Right ventricle myocardium inferior (tissue), 1 donor: ENCODE measurements around the gene MED13. TPM values are rescaled to one million over a fixed set of nuclear protein-coding genes. Genes with fewer than 3 reads are reported as not detected.
"Not testable (repeated sequence)": the region's sequence is repeated elsewhere in the genome, so short reads cannot be mapped to it uniquely, and the experiment has no call there.

ENCODE experiments used
- ATAC-seq: fragments of 200-7000 bp; cut with Tn5 transposase; one replicate; pipeline ENCODE4 v1.9.1; 2020; ENCODE audit warnings: mild to moderate bottlenecking, moderate library complexity
- DNase-seq: peaks from one replicate; pipeline ENCODE4 v3.0.0; 2021; ENCODE audit errors: missing footprints
- intact Hi-C: fragments of 100-400 bp; cut with DNase I; formaldehyde crosslinking; loops from one replicate; pipeline ENCODE4 v1.11.0; 2022
- total RNA-seq: library from RNA; stranded (reverse); fragmentation: NEBNext Ultra II Directional; extraction: Animal tissue kit (Norgen Biotek cat#: 25700); gene quantifications from one replicate; pipeline ENCODE4 v1.2.1, GENCODE V29; 2021
- donor health status: DM: no; HTN: yes; CAD: no; lungs with severe emphysema.

The MED13 gene
- total RNA-seq, 1 donor from 2014 or later, result 28.3 TPM

DNA sequence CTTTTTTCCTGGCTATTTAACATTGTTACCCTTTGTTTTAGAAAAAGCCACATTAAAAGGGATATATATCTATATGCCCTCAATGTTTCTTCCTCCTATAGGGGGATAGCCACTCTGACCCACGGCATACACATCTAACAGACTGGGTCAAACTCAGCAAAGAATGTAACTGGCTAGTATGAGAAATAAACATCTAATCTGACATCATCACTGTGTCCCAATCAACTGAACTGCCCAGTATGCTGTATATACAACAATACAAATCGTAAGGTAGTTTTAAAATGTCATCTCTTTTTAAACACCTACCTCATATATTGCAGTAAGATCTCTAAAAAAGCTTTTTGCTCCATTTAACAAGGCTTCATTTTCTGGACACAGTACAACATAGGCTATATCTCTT is 97.3 kb downstream of the MED13 start:
- no peak for DNase-seq
- intact Hi-C loops, result no loop called here
- ATAC-seq, result no peak

DNA sequence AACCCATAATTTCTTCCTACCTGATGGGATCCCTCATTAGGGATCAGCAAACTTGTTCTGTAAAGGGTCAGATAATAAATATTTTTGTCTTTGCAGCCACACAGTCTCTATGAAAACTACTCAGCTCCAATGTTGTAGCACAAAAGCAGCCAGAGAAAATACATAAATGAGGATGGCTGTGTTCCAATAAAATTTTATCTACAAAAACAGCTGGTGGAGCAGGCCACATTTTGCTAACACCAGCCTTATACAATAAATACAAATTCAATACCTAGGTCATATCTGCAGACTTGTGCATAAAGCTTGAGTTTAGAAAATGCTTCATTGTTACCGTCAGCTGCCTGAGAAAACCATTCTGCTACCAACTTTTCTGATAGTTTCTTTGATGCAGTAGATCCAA is 98.9 kb downstream of the MED13 start:
- DNase-seq, result no peak
- intact Hi-C loops, result no loop called here

DNA sequence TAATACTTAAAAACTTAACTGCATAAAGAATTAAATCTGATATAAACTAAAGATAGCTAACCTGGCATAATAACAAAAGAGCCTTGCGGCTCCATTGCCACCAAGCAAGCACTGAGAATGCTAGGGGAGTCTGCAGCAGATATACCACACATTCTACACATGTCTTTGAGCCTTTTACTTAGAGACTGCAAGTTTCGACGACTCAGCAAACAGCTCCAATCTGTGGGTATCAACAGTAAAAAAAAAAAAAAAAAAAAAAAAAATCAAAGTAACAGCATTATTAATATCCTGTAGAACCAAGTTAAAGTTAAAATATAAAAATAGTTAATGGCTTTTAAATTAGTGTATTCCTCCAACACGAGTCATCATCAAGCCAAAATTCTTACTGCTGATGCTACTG is 109.5 kb downstream of the MED13 start:
- DNase-seq (no peak), ATAC-seq (no peak)
- intact Hi-C loops, result no loop called here

More for the DNA sequence above, 98.9 kb downstream of the MED13 start:
- no peak for ATAC-seq

DNA sequence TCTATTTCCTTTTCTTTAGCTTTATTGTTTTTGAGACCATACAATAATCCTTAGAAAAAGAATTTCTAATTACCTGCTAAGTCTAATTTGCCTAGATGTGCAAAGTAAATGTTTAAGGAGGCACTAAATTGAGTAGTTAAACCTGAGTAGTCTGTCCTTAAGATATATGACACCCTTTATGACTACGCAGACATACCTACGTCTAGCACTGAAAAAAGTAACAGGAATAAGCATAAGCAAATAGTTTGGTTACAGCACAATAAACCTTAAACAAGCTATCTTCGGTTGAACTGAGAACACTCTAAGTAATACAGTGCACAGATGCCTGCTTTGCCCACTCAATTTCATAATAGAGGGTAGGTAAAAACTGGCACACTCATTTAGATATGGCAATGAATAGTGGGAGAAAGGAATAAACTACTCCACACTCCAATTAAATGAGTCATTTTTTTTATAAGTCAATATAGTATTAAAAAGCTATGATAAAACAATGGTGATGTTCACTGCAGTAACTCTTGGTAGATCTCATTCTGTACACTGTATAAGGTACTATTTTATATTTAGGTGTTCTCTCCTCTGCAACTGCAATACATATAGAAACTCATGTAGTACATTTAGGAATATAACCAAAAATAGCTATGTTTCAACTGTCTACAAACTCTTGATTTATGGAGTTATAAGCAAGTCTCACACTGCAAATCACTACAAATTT is 117.6 kb downstream of the MED13 start:
- ATAC-seq (no peak), DNase-seq (no peak)
- intact Hi-C loops, result no loop called here

DNA sequence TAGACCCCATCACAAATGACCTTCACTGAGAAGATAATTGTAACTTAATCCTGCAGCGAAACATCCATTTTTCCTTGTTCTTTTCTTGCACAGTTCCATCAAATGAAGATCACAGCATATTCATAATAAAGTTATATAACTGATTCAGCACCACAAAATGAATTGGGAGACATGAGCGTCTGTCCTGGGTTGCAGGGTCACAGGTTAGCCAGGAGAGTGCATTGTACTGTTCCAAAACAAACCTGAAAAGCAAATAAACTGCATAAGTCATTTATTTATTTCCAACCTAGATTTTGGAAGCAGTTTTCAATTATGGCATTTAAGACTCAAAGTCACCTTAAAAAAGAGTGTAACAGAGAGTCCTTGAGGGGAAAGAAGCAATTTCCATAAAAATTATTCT is 118.7 kb downstream of the MED13 start:
- intact Hi-C loops, result no loop called here
- ATAC-seq, result no peak
- DNase-seq, result no peak

DNA sequence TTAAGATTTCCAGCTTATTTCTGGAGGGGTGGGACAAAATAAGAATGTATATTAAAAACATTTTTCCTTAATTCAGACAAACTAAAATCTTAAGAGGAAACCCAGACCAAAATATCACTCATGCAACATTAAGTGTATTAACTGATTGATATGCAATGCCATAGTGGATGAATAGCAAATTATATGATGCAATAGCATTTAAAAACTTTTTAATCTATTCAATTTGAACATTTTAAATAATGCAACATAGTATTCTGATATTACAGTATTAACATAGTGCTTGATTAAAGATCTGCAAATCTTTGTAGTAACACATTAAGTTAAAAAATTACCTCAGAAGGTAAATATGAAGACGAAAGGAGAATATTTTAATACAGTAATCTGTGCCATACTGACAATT is 122.0 kb downstream of the MED13 start:
- intact Hi-C loops, result no loop called here
- ATAC-seq (no peak), DNase-seq (no peak)

DNA sequence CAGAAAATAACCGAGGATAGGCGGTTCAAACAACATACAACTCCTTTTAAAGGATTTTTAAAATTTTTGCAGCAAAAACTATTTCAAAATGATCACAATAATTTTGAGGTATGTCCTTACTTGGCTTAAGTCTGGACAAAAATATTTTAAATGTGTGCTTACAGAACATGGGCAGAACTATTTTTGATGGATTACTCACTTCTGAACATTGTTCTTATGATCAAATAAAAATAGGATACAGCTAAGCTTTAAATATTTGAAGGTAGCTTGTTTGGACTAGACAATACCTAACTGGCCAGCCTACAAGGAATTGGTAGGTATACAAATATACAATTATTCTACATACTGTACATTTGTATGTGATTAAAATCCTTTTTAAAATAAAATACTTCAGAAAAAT is 123.0 kb downstream of the MED13 start:
- DNase-seq (no peak), ATAC-seq (no peak)
- intact Hi-C loops, result no loop called here

DNA sequence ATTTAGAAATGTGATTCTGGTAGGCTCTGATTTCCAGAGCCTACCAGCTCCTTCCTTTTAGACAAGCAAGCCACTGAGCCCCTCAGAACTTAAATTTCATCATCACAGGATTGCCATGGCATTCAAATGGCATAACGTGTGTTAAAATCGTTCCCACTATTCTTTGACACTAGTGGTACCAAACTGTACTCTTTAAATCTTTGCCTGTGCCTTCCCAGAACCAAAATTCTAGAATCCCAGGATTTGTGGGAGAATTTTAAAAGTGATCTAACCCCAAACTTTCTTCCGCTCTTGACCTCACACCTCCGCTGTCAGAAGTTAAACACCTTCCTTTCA is 137.0 kb downstream of the MED13 start:
- intact Hi-C loops, result loop anchor here (1.0 kb wide), 1 partner anchor 137 kb away; the partner anchor contains the start of gene MED13
- ATAC-seq (no peak), DNase-seq (no peak)

DNA sequence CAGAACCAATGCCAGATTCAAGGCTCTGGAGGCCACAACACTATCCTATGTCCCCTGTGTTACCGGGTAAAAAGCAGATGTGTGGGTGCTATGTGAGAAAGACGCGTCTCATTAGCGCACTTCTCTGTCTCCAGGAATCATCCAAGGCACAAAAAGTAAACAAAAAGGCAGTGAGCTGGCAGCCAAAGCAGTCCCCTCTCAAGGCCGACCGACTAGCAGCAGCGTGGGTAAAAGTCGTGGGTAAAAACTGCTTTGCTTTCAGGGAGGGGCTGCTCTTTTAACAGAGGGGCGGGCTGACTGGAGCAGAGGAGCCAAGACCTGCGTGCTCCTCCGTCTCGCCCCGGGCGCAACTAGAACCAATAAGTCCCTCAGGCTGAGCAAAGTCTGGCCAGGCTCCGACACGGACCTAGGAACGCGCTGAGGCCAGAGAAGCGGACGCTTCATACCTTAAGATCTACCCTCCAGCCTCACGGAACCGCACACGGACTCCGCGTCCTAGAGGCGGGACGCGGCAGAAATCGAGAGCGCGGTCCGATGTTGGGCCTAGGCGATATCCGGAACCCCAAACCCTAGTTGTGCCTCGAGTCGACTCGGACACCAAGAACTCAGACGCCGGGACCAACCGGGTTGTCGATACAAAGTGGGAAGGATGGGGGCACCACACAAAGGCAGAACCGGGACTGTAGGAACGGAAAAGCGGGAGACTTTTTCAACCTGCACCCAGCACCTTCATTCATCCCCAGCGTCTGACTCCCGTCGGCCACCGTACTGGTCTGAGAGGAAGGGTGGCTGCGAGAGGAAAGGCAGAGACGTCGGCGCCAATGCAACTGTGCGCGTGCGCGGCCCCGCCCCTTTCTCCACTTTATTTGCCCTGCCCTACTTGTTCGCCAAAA is 137.6 kb downstream of the MED13 start, which contains the start of gene INTS2:
TSS of gene INTS2 (minus strand) at position 775 of the 893 bp plus-strand sequence. CDS start 1,338 bp downstream, outside the sequence.
- DNase-seq (peak; percentile 97), ATAC-seq (peak; percentile 99)
- intact Hi-C loops, result loop anchor here (1.0 kb wide), 1 partner anchor 138 kb away; the partner anchor contains the start of gene MED13

DNA sequence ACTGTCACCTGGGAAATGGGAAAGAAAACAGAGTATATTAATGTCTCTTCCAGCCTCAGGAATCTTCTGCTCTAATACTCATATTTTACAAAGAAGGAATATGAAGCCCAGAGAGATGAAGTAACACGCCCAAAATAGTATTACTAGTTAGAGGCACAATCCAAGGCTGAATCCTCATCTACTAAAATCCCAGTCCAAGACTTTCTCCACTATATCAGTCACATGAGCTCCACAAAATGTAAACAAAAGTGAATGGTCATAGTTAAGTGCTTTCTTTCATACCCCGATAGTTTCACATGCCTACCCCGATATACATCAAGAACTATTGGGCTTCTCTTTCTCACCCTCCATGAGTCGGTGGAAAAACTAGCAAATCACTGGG is 138.3 kb downstream of the MED13 start:
- intact Hi-C loops, result no loop called here
- no peak for DNase-seq
- ATAC-seq, result no peak

DNA sequence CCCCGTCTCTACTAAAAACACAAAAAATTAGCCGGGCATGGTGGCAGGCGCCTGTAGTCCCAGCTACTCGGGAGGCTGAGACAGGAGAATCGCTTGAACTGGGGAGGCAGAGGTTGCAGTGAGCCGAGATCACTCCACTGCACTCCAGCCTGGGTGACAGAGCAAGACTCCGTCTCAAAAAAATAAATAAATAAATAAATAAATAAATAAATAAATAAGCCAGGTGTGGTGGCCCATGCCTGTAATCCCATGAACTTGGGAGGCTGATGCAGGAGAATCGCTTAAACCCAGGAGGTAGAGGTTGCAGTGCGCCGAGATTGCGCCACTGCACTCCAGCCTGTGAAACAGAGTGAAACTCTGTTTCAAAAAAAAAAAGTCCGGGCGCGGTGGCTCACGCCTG is 149.9 kb downstream of the MED13 start:
- DNase-seq, intact Hi-C loops, ATAC-seq: not testable (repeated sequence)

DNA sequence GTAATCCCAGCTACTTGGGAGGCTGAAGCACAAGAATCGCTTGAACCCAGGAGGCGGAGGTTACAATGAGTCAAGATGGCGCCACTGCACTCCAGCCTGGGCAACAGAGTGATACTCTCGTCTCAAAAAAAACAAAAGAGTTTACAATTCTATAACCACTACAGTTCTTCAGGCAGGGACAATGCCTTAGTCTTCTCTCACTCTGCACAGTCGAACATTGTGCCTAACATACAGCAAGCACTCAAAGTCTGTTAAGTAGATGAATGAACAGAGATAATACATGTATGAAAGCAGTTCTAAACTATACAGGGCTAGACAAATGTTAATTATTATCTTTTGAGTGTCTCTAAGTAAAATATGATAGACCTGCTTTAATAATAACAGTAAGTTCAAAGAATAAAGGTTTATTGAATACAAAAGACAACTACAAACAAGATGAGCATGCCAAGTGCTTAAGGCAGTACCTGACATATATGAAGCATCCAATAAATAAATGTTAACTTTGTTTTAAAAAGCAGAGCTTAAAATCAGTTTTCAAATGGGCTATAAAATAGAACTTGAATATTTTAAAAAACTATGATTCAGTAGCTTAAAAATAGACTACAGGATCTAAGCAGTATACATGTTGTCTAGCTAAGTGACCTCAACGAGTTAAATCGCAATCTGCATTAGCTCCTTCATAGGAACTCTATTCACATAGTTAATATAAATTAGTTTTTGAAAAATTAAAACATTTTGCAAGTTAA is 156.6 kb downstream of the MED13 start:
- intact Hi-C loops, result no loop called here
- DNase-seq (no peak), ATAC-seq (no peak)

DNA sequence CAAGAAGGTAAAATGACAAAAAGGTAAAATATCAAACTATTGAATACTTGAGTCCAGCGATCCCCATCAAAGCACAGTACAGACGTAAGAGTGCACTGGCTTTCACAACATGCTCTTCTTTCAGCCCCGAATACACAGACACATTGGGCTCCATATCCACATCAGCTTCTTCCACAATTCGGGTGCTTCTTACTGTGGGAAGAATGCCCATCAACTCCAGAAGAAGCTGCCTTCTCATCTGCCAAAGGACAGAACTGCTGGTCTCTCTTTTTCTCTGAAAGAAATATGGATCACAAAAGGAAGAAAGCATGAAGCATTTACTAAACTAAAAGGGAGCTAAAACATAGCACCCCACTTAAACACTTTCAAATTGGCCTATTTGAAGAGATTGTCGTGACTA is 157.7 kb downstream of the MED13 start:
- ATAC-seq, result no peak
- intact Hi-C loops, result no loop called here

DNA sequence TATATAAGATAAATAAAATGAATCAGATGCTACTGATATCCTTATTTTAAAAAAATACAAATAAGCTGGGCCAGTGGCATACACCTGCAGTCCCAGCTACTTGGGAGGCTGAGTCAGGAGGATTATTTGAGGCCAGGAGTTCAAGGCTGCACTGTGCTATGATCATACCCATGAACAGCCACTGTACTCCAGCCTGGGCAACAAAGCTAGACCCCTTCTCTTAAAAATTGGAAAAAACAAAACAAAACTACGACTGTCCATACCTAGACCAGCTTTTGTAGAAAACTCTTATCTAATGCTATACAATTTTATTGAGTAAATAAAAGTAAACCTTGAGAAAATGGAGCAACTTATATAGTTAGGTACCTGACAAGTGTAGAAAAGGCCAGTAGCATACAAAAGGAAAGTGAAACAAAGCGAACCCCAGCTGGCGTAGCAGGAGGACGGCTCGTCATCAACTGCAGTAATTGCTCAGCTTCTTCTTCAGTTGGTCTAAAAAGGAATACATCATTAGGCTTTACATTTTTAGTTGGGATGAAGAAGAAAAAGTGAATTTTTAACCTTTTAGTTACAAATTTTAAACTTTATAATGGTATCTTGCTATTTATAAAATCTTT is 160.9 kb downstream of the MED13 start:
- no peak for DNase-seq
- intact Hi-C loops, result no loop called here
- ATAC-seq, result no peak

More for the DNA sequence above, 157.7 kb downstream of the MED13 start:
- no peak for DNase-seq

DNA sequence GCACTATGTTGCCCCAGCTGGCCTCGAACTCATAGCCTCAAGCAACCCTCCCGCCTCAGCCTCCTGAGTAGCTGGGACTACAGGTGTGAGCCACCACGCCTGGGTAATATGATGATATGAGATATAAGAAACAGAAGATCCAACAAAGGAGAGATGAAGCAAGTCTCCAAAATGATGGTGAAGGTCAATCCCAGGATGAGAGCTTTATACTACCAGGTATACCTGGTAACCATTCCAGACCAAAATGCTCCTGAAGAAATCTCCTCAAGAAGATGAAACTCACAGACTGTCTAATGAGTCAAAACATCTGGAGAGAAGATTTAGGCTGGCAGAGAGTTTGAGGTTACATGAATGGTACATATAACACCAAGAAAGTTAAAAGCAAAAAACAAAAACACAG is 161.8 kb downstream of the MED13 start:
- intact Hi-C loops, result no loop called here
- no peak for DNase-seq
- no peak for ATAC-seq

DNA sequence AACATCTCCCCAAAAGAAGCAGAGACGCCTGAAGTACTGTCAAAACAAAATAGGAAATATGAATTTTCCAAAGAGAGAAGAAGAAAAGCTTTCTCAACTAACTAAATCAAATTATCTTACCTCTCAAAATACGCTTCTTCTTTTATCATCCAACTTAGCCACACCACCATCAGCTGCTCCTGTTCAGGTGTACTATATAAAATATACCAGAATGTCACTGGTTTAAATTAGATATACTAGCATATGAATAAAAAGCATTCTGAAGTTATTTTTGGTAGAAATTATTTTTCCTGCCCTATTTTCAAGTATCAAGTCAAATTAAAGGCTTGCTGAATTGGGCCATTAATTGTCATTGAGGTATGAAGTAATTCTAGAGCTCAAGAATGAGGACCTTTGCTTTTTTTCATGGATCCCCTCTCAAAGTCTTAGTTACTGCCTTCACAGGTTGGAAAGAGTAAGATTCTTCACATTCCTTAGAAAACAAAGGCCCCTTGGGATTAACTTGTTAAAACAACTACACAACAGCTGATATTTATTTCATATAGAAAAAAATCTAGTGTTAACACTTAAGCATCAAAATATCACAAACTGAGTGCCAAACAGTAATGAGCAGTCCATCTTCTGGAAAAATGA is 167.4 kb downstream of the MED13 start:
- ATAC-seq (no peak), DNase-seq (no peak)
- intact Hi-C loops, result no loop called here

DNA sequence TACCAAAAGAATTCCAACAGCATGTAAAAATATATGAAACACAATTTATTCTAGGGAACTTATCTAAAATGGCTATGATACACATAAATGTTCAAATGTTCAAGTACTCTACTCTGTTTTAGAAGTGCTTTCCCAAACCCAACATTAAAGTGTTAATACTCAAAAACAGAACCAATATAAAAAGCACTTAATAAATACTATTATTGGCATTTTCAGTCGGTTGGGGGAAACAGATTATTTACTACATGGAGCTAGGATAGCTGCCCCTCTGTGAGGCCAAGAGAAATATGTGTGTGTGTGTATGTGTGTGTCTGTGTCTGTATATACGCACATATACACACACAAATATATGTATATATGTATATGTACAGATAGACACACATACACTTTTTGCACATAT is 169.7 kb downstream of the MED13 start:
- ATAC-seq (no peak), DNase-seq (no peak)
- intact Hi-C loops, result no loop called here

DNA sequence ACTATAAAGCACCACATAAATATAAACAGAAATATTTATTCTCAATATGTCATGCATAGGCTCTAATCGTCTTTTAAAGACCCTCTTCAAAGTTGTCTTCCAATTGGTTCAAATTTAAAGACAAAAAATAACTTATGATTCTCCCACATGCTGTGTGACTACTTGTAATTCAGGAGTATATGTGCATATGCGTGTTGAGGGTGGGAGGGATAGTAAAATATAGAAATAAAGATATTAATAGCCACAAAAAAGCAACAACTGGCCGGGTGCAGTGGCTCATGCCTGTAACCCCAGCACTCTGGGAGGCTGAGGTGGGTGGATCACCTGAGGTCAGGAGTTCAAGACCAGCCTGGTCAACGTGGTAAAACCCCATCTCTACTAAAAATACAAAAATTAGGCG is 170.8 kb downstream of the MED13 start:
- DNase-seq, intact Hi-C loops, ATAC-seq: not testable (repeated sequence)
